HepG2 (cell line): ENCODE measurements around the gene RBMS2. TPM values are rescaled to one million over a fixed set of nuclear protein-coding genes. Genes with fewer than 3 reads are reported as not detected.

Experiments
- DPF2 ChIP-seq: sonication (generic); formaldehyde crosslinking; IDR thresholded peaks from 2 replicates; pipeline ENCODE4 v1.4.0; 2020; ENCODE audit warnings: mild to moderate bottlenecking, low read depth, missing genetic modification reagents, borderline replicate concordance
- HNRNPH1 ChIP-seq: fragments of 200-400 bp; formaldehyde crosslinking; optimal IDR thresholded peaks from 2 replicates; pipeline ENCODE3; 2017; ENCODE audit warnings: mild to moderate bottlenecking, low read depth, low read length
- IRF2 ChIP-seq: IDR thresholded peaks from 2 replicates; pipeline ENCODE4 v1.6.1; 2018; ENCODE audit warnings: missing genetic modification reagents, missing compliant biosample characterization
- MED13 ChIP-seq: sonication (generic); formaldehyde crosslinking; IDR thresholded peaks from 2 replicates; pipeline ENCODE4 v1.5.0; 2020; ENCODE audit warnings: missing genetic modification reagents
- NCOA1 ChIP-seq: sonication (generic); formaldehyde crosslinking; IDR thresholded peaks from 2 replicates; pipeline ENCODE4 v1.9.0; 2021; ENCODE audit warnings: missing genetic modification reagents
- RFXAP ChIP-seq: sonication (generic); formaldehyde crosslinking; IDR thresholded peaks from 2 replicates; pipeline ENCODE4 v1.4.0; 2020; ENCODE audit warnings: missing genetic modification reagents, borderline replicate concordance
- STAG1 ChIP-seq: sonication (generic); formaldehyde crosslinking; IDR thresholded peaks from 2 replicates; pipeline ENCODE4 v1.4.0; 2020; ENCODE audit warnings: missing genetic modification reagents
- ZBTB40 ChIP-seq, 2 experiments: fragments of 450-650 bp in 1 of 2; sonication (generic) in 1 of 2; formaldehyde crosslinking in 1 of 2; IDR thresholded peaks; 2 replicates each; pipeline versions ENCODE4 v1.6.1 to v1.8.0; 2016 to 2022; ENCODE audit warnings: antibody characterized with exemption in 1 of 2, mild to moderate bottlenecking in 1 of 2, missing genetic modification reagents in 1 of 2
- ZNF382 ChIP-seq: sonication (generic); formaldehyde crosslinking; IDR thresholded peaks from 2 replicates; pipeline ENCODE4 v1.5.0; 2020; ENCODE audit warnings: missing genetic modification reagents, mild to moderate bottlenecking, borderline replicate concordance
- ZNF724P ChIP-seq: sonication (generic); formaldehyde crosslinking; IDR thresholded peaks from 2 replicates; pipeline ENCODE4 v1.8.0; 2022; ENCODE audit warnings: missing genetic modification reagents, borderline replicate concordance
- ZNF773 ChIP-seq: sonication (generic); formaldehyde crosslinking; IDR thresholded peaks from 2 replicates; pipeline ENCODE4 v1.4.0; 2020; ENCODE audit warnings: missing genetic modification reagents, borderline replicate concordance
- ZNF891 ChIP-seq: sonication (generic); formaldehyde crosslinking; IDR thresholded peaks from 2 replicates; pipeline ENCODE4 v1.5.0; 2020; ENCODE audit warnings: mild to moderate bottlenecking, missing genetic modification reagents
- ZSCAN9 ChIP-seq: IDR thresholded peaks from 2 replicates; pipeline ENCODE4 v1.6.1; 2016; ENCODE audit warnings: borderline replicate concordance
- polyA plus RNA-seq, 8 experiments: library from polyadenylated mRNA; depleted of rRNA in 3 of 8; stranded (reverse) in 7 of 8; unstranded in 1 of 8; fragments of >200 nt; fragmentation: Illumina TruSeq in 4 of 8; extraction: Trizol in 4 of 8; gene quantifications; 2 replicates each; pipeline versions ENCODE4 v1.2.1 to v1.2.3, GENCODE V29; 2011 to 2016; ENCODE audit warnings: low read depth in 4 of 8, missing spikeins in 1 of 8, mixed read lengths in 1 of 8; ENCODE audit not compliant: insufficient read depth in 1 of 8
- total RNA-seq, 5 experiments: library from RNA; depleted of rRNA; stranded (reverse); fragments of >200 nt; fragmentation: Illumina TruSeq; extraction: Trizol; gene quantifications; 2 replicates each; pipeline ENCODE4 v1.2.3, GENCODE V29; 2016; ENCODE audit warnings: low read depth in 1 of 5
- TF ChIP-seq, protein P1 (sequence below): sonication (generic); formaldehyde crosslinking; IDR thresholded peaks from 2 replicates; pipeline ENCODE4 v1.9.0; 2021; ENCODE audit warnings: missing genetic modification reagents, mild to moderate bottlenecking, borderline replicate concordance
- TF ChIP-seq, protein P2 (sequence below): sonication (generic); formaldehyde crosslinking; IDR thresholded peaks from 2 replicates; pipeline ENCODE4 v1.5.0; 2020; ENCODE audit warnings: mild to moderate bottlenecking, missing genetic modification reagents, borderline replicate concordance

The RBMS2 gene
- total and polyA plus RNA-seq, 2 of the 13 experiments (the other 11 are each of a cell fraction or from before 2014, with no cell fraction given) = 0.53 to 7.4 TPM

GRCh38 chr12:56630180-56630632 lies 108.6 kb downstream of the RBMS2 start, which contains the start of gene BAZ2A (continued):
- TF ChIP-seq ZBTB40 (IDR thresholded peaks at IDR 0.05) (no peak), ZBTB40 (CRISPR knock-in tag; IDR thresholded peaks at IDR 0.05) (0 out of 2 replicates have a peak, but pooled peaks have one; percentile 55), HNRNPH1 (no peak), DPF2 (CRISPR knock-in tag) (no peak), RFXAP (no peak; the same call in 1 of the 2 replicates), MED13 (CRISPR knock-in tag) (no peak; the same call in 1 of the 2 replicates), ZNF773 (peak; percentile 52; the same call in 1 of the 2 replicates), ZNF891 (CRISPR knock-in tag) (0 out of 2 replicates have a peak, but pooled peaks have one; percentile 45), ZSCAN9 (CRISPR knock-in tag) (no peak), NCOA1 (no peak), IRF2 (CRISPR knock-in tag) (peak; percentile 77), ZNF724P (CRISPR knock-in tag) (no peak), ZNF382 (no peak), STAG1 (CRISPR knock-in tag) (no peak)
- TF ChIP-seq, protein P1, sequence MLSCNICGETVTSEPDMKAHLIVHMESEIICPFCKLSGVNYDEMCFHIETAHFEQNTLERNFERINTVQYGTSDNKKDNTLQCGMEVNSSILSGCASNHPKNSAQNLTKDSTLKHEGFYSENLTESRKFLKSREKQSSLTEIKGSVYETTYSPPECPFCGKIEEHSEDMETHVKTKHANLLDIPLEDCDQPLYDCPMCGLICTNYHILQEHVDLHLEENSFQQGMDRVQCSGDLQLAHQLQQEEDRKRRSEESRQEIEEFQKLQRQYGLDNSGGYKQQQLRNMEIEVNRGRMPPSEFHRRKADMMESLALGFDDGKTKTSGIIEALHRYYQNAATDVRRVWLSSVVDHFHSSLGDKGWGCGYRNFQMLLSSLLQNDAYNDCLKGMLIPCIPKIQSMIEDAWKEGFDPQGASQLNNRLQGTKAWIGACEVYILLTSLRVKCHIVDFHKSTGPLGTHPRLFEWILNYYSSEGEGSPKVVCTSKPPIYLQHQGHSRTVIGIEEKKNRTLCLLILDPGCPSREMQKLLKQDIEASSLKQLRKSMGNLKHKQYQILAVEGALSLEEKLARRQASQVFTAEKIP (CRISPR knock-in tag) = no peak
- TF ChIP-seq, protein P2, sequence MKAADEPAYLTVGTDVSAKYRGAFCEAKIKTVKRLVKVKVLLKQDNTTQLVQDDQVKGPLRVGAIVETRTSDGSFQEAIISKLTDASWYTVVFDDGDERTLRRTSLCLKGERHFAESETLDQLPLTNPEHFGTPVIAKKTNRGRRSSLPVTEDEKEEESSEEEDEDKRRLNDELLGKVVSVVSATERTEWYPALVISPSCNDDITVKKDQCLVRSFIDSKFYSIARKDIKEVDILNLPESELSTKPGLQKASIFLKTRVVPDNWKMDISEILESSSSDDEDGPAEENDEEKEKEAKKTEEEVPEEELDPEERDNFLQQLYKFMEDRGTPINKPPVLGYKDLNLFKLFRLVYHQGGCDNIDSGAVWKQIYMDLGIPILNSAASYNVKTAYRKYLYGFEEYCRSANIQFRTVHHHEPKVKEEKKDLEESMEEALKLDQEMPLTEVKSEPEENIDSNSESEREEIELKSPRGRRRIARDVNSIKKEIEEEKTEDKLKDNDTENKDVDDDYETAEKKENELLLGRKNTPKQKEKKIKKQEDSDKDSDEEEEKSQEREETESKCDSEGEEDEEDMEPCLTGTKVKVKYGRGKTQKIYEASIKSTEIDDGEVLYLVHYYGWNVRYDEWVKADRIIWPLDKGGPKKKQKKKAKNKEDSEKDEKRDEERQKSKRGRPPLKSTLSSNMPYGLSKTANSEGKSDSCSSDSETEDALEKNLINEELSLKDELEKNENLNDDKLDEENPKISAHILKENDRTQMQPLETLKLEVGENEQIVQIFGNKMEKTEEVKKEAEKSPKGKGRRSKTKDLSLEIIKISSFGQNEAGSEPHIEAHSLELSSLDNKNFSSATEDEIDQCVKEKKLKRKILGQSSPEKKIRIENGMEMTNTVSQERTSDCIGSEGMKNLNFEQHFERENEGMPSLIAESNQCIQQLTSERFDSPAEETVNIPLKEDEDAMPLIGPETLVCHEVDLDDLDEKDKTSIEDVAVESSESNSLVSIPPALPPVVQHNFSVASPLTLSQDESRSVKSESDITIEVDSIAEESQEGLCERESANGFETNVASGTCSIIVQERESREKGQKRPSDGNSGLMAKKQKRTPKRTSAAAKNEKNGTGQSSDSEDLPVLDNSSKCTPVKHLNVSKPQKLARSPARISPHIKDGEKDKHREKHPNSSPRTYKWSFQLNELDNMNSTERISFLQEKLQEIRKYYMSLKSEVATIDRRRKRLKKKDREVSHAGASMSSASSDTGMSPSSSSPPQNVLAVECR (CRISPR knock-in tag) = peak; percentile 83; the same call in 1 of the 2 replicates
